ENCODE results near the gene CCDC73. TPM values are rescaled to one million over a fixed set of nuclear protein-coding genes. Genes with fewer than 3 reads are reported as not detected.
A peak's percentile ranks its signal among the peaks of the same experiment; 100 is the strongest.

The CCDC73 gene
- total RNA-seq, 1 experiment from 2014 or later, result not detected

DNA sequence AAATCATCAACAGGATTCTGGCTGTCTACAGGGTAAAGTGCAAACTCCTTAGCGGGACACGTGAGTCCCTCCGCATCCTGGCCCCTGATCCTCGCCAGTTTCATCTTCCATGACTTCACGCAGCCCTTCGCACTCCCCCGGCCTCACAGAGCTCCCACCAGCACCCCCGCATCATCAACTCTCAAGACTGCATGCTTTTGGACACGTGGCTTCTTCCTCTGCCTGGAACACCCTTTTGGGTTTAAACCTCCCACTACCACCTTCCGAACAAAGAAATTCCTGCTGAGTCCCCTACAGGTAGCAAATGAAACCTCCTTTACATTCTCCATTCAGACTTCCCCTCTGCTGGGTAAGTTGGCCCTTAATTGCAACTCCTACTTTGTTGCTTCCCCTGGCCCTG lies 223.4 kb downstream of the CCDC73 start (continued):
- TF ChIP-seq, protein P1, sequence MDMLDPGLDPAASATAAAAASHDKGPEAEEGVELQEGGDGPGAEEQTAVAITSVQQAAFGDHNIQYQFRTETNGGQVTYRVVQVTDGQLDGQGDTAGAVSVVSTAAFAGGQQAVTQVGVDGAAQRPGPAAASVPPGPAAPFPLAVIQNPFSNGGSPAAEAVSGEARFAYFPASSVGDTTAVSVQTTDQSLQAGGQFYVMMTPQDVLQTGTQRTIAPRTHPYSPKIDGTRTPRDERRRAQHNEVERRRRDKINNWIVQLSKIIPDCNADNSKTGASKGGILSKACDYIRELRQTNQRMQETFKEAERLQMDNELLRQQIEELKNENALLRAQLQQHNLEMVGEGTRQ (CRISPR knock-in tag; IDR thresholded peaks at IDR 0.05), result peak; percentile 57
- no peak for TF ChIP-seq ZNF121 (CRISPR knock-in tag; IDR thresholded peaks at IDR 0.05)
- TF ChIP-seq TEAD1 (CRISPR knock-in tag; IDR thresholded peaks at IDR 0.05), result peak; percentile 60; the same call in 1 of the 2 replicates
- TF ChIP-seq, protein P2, sequence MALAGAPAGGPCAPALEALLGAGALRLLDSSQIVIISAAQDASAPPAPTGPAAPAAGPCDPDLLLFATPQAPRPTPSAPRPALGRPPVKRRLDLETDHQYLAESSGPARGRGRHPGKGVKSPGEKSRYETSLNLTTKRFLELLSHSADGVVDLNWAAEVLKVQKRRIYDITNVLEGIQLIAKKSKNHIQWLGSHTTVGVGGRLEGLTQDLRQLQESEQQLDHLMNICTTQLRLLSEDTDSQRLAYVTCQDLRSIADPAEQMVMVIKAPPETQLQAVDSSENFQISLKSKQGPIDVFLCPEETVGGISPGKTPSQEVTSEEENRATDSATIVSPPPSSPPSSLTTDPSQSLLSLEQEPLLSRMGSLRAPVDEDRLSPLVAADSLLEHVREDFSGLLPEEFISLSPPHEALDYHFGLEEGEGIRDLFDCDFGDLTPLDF (CRISPR knock-in tag; IDR thresholded peaks at IDR 0.05), result 0 out of 2 replicates have a peak, but pooled peaks have one; percentile 35

DNA sequence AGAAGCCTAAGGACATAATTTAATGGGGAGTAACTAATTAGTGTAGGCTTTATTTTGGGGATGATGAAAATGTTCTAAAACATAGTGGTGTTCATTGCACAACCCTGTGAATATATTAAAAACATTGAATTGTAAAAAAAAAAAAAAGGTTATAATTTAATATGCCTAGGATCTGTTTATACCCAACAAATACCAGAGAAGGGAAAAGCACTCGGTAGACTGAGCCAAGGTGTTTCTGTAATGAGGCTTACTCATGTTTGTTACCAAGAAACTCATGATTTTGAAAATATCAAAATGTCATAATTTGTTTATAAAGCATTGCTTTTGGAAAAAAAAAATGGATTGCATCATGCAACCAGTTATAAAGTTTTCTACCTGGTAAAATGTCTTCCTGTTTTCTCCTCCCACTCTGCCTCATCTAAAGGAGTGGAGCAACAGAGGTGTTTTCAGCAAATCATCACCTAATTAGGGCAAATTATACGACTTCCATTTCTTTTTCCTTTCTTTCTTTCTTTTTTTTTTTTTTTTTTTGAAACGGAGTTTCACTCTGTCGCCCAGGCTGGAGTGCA lies 225.1 kb downstream of the CCDC73 start:
- no peak for ATAC-seq
- Mint-ChIP-seq H3K27me3 (ENCODE audit: low read depth) (peaks cover 13% of the 10 kb centered on the region), H3K9me3 (peaks cover 5% of the 10 kb centered on the region), H3K36me3 (no peaks in the 10 kb centered on the region), H3K4me3 (no peak overlapping the region), H3K27ac (no peak overlapping the region), H3K4me1 (peaks cover 15% of the 10 kb centered on the region)
- no peak for DNase-seq (ENCODE audit: low spot score)
- CTCF ChIA-PET, result interaction anchor here (0.7 kb wide), 1 partner anchor 246 kb away, joined by 5 read pairs; no protein-coding TSS in a partner anchor
- no peak for TF ChIP-seq TEAD1 (CRISPR knock-in tag; IDR thresholded peaks at IDR 0.05)
- no peak for TF ChIP-seq MYBL2 (CRISPR knock-in tag; IDR thresholded peaks at IDR 0.05)
- TF ChIP-seq, protein P3, sequence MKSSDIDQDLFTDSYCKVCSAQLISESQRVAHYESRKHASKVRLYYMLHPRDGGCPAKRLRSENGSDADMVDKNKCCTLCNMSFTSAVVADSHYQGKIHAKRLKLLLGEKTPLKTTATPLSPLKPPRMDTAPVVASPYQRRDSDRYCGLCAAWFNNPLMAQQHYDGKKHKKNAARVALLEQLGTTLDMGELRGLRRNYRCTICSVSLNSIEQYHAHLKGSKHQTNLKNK (CRISPR knock-in tag; IDR thresholded peaks at IDR 0.05), result no peak
- TF ChIP-seq ELF4 (CRISPR knock-in tag; IDR thresholded peaks at IDR 0.05; ENCODE audit: low read depth), result no peak
- TF ChIP-seq, protein P4, sequence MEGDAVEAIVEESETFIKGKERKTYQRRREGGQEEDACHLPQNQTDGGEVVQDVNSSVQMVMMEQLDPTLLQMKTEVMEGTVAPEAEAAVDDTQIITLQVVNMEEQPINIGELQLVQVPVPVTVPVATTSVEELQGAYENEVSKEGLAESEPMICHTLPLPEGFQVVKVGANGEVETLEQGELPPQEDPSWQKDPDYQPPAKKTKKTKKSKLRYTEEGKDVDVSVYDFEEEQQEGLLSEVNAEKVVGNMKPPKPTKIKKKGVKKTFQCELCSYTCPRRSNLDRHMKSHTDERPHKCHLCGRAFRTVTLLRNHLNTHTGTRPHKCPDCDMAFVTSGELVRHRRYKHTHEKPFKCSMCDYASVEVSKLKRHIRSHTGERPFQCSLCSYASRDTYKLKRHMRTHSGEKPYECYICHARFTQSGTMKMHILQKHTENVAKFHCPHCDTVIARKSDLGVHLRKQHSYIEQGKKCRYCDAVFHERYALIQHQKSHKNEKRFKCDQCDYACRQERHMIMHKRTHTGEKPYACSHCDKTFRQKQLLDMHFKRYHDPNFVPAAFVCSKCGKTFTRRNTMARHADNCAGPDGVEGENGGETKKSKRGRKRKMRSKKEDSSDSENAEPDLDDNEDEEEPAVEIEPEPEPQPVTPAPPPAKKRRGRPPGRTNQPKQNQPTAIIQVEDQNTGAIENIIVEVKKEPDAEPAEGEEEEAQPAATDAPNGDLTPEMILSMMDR (IDR thresholded peaks at IDR 0.05), result no peak
- TF ChIP-seq FOXJ3 (CRISPR knock-in tag; IDR thresholded peaks at IDR 0.05; ENCODE audit: borderline replicate concordance), result no peak
- TF ChIP-seq, protein P5, sequence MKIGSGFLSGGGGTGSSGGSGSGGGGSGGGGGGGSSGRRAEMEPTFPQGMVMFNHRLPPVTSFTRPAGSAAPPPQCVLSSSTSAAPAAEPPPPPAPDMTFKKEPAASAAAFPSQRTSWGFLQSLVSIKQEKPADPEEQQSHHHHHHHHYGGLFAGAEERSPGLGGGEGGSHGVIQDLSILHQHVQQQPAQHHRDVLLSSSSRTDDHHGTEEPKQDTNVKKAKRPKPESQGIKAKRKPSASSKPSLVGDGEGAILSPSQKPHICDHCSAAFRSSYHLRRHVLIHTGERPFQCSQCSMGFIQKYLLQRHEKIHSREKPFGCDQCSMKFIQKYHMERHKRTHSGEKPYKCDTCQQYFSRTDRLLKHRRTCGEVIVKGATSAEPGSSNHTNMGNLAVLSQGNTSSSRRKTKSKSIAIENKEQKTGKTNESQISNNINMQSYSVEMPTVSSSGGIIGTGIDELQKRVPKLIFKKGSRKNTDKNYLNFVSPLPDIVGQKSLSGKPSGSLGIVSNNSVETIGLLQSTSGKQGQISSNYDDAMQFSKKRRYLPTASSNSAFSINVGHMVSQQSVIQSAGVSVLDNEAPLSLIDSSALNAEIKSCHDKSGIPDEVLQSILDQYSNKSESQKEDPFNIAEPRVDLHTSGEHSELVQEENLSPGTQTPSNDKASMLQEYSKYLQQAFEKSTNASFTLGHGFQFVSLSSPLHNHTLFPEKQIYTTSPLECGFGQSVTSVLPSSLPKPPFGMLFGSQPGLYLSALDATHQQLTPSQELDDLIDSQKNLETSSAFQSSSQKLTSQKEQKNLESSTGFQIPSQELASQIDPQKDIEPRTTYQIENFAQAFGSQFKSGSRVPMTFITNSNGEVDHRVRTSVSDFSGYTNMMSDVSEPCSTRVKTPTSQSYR (CRISPR knock-in tag; IDR thresholded peaks at IDR 0.05), result no peak
- TF ChIP-seq, protein P6, sequence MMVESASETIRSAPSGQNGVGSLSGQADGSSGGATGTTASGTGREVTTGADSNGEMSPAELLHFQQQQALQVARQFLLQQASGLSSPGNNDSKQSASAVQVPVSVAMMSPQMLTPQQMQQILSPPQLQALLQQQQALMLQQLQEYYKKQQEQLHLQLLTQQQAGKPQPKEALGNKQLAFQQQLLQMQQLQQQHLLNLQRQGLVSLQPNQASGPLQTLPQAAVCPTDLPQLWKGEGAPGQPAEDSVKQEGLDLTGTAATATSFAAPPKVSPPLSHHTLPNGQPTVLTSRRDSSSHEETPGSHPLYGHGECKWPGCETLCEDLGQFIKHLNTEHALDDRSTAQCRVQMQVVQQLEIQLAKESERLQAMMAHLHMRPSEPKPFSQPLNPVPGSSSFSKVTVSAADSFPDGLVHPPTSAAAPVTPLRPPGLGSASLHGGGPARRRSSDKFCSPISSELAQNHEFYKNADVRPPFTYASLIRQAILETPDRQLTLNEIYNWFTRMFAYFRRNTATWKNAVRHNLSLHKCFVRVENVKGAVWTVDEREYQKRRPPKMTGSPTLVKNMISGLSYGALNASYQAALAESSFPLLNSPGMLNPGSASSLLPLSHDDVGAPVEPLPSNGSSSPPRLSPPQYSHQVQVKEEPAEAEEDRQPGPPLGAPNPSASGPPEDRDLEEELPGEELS (CRISPR knock-in tag; IDR thresholded peaks at IDR 0.05), result no peak
- no peak for TF ChIP-seq ZNF416 (CRISPR knock-in tag; IDR thresholded peaks at IDR 0.05)
- TF ChIP-seq ATF1 (CRISPR knock-in tag; IDR thresholded peaks at IDR 0.05), result no peak
- TF ChIP-seq RELA (CRISPR knock-in tag; IDR thresholded peaks at IDR 0.05; ENCODE audit: borderline replicate concordance), result no peak
- POLR2A ChIA-PET, result no interaction called here

DNA sequence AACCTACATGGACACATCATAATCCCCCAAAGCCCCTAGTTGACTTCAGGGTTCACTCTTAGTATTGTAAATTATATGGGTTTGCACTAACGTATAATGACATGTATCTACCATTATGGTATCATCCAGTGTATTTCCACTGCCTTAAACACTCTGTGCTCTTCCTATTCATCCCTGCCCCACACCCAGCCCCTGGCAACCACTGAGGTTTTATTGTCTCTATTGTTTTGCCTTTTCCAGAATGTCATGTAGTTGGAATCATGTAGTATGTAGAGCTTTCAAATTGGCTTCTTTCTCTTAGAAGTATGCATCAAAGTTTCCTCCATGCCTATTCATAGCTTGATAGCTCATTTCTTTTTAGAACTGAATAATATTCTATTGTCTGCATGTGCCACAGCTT lies 227.3 kb downstream of the CCDC73 start:
- peaks cover 15% of the 10 kb centered on the region for H3K4me1 Mint-ChIP-seq
- ChIA-PET POLR2A (no interaction called here), CTCF (no interaction called here)
- H3K27me3 Mint-ChIP-seq (ENCODE audit: low read depth), result peaks cover 13% of the 10 kb centered on the region
- no peak overlapping the region for H3K27ac Mint-ChIP-seq
- TF ChIP-seq, protein P1 (CRISPR knock-in tag; IDR thresholded peaks at IDR 0.05), result no peak
- TF ChIP-seq NFATC4 (CRISPR knock-in tag; IDR thresholded peaks at IDR 0.05) (no peak), HMGA2 (CRISPR knock-in tag; IDR thresholded peaks at IDR 0.05) (no peak), ZNF396 (CRISPR knock-in tag; IDR thresholded peaks at IDR 0.05; ENCODE audit: borderline replicate concordance) (no peak), JAZF1 (CRISPR knock-in tag; IDR thresholded peaks at IDR 0.05) (no peak)
- H3K4me3 Mint-ChIP-seq, result no peak overlapping the region
- ATAC-seq (no peak), DNase-seq (ENCODE audit: low spot score) (no peak)
- H3K36me3 Mint-ChIP-seq, result no peaks in the 10 kb centered on the region
- no peaks in the 10 kb centered on the region for H3K9me3 Mint-ChIP-seq
